Forelimb muscle (tissue), 1 donor: ENCODE measurements around the gene HOXB5. TPM values are rescaled to one million over a fixed set of nuclear protein-coding genes. Genes with fewer than 3 reads are reported as not detected.

Experiments used
- DNase-seq: peaks from one replicate; pipeline ENCODE4 v3.0.0-alpha.2; 2013; ENCODE audit warnings: low read depth
- polyA plus RNA-seq: library from polyadenylated mRNA; unstranded; fragments of 120-200 nt; gene quantifications from one replicate; pipeline ENCODE4 v1.2.1, GENCODE V29; 2013; ENCODE audit not compliant: insufficient read length

HOXB5 gene
- polyA plus RNA-seq, 1 donor: 0.81 TPM

DNA sequence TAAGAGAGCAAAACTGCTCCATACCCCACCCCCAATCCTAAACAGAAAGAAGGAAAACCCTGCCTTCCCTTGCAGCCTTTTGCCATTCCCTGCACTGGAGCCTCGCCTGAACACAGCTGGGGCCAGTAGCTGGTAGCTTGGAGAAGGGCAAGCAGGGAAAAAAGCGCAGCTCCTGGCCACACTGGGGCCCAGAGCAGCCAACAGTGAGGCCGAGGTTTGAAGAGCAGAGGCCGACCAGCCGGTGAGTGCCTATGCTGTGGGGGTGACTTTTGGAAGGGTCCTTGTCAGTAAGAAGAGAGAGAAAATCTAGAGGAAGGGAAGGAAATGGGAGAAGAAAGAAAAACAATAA, 35.8 kb upstream of the HOXB5 start:
- no peak for DNase-seq

- DNase-seq: no peak
Measured at GRCh38 chr17:48628649-48629410, 35.3 kb upstream of the HOXB5 start.

DNA sequence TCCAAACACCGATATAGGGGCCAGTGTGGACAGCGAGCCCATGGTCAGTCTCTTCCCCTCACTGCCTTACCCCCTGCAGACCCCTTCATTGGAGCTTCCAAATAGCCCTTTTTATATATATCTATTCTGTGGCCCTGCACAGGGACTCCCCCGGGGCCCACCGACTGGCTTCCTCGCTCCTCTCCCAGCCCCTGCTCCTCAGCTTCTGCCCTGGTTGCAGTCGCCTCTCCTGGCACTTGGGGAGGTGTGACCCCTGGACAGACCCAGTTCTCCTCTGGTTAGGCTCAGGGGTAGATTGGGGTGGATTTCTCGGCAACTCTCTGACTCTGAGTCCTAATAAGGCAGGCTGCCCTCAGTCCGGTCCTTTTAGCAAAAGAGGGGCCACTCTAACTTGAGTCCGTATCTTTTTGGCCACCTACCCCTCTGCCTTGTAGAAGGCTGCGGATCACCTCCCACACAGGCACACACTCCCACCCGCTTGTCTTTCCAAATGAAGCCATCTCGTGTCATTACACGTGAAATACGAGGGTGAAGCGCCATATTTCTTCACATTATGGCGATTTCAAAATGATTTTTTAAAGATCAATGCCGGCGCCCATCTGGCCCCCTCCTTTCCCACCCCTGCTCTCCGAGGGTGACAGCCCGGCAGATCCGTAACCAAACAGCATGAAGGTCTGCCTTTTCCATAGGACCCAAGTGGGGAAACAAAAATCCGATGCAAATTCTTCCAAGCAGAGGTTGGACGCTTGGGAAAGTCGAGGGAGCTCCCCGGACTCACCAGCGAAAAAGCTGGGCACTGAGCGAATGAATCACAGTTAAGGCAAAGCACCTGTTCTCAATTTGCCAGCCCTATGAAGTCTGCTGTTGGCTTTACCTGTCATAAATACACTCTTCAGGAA, 34.3 kb upstream of the HOXB5 start:
- DNase-seq: no peak

- DNase-seq: no peak
Measured at GRCh38 chr17:48627118-48627597, 33.6 kb upstream of the HOXB5 start.

- no peak for DNase-seq
Measured at GRCh38 chr17:48626245-48627117, 32.9 kb upstream of the HOXB5 start, which contains the start of gene HOXB9. Gene HOXB9 (minus strand): TSS chr17:48626358. CDS start chr17:48626269, 89 bp downstream.

DNA sequence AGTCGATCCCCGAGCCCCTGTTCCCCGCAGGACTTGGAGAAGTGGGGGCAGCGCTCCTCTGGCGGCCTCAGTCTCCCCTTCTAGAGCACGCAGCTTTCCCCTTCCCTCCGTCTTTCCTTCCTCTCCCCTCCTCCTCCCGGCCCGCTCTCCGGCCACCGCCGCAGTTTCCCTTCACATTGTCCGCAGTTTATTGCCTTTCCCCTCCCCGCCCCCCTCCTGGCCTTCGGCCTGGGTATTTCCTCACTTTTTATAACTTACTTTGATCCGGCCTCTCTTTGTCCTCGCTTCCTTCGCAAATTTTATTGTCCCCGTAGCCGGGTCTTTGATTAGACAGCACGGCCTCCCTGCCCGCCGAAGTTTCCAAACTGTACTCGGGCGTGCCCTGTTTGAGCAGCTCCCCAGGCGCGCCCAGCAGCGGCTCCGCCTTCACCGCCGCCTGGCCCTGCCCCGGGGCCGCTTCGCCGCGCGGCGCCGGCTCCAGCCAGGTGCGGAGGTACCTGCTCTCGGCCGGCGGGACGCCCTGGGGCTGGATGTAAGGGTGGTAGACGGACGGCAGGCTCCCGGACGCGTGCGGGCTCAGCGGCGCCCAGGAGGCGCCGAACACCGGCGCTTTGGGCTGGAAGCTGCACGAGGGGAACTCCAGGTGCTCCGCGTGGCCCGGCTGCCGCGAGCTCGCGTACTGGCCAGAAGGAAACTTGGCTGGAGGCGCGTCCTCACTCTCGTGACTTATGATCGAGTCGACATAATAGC, 32.1 kb upstream of the HOXB5 start:
- DNase-seq: no peak

DNA sequence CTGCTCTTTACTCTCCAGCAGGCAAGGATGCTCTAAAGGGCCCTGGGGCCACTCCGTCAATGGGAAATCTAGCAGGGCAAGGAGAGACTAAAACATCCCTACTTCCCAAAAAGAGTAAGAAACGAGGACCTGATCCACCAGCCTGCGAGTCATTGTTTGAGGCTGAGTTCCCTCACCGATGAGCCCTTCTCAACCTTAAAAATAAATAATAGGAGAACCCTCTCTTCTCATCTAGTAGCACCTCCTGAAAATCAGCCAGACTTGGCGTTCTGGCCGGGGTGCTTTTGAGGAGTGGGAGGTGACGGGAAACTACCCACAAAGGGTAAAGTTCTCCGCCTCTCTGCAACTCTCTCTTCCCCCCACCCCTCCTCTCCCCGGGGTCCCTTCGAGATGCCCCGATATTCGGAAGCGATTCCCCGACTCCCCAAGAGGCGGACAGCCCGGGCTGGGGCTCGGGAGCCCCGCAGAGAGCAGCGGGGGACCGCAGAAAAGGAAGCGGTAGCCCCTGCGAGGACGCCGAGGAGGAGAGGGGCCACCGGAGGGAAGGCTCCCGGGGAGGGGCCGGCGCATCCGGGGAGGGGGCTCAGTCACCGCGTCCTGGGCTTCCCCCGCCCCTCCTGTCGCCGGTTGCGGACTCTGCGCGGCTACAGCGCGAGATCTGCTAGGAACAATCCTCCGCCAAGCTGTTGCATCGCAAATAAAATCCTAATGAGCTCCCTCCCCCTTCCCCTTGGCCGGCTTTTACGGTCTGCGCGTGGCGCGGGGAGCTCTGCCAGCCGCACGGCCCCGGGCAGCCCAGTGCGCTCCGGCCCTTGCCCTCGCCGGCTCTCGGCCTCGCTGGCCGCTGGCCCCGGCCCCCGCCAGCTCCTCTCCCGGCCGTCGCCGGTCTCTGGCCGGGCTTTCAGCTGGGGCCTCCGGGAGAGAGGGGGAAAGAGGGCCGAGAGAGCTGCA, 31.2 kb upstream of the HOXB5 start:
- no peak for DNase-seq

- DNase-seq: no peak
Measured at GRCh38 chr17:48624118-48624517, 30.5 kb upstream of the HOXB5 start.

- no peak for DNase-seq
Measured at GRCh38 chr17:48623583-48623982, 30.0 kb upstream of the HOXB5 start.

GRCh38 chr17:48622857-48623256, 29.3 kb upstream of the HOXB5 start:
- no peak for DNase-seq

DNA sequence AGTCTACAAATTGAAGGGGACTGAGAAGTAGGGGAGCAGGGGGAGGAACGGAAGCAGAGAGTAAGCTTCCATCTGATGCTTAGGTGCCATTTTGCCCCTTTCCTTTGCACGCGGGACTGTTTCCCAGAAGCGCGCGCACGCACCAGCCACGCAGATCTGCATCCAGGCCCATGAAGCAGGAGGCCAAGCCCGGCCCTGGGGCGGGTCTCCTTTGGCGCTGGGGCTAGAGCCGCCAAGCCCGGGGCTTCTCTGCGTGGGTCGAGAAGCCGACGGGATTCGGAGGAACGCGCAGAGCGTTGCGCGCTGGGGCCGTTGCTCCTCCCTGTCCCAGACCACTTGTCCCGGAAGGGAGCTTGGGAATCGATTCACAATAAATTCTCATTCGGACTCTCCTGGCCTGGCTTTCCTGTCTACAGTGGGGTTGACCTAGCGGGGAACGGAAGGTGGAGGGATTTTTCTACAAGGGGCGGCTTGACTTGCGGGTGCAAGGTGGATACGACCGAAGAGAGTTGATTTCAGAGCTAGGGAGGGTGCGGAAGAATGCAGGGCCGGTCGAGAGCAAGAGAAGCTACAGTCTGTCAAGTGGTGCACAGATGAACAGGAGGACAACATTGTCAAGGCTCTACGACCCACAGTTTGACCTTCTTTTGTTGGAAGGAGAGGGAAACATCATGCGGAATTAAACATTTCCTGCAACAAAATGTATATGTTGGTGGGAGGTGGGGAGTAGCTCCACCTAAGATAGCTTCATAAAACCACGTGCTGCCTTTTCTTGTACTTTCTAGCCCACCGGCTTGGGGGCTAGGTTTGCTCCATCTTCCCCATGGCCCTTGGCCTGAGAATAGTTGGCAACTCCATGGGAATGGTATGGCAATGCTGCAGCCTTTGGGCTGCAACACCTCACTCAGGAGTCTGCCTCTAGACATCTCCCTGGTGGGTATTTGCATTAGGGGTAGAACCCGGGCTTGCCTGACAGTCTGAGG, 28.1 kb upstream of the HOXB5 start:
- DNase-seq: no peak

GRCh38 chr17:48620461-48621139, 27.0 kb upstream of the HOXB5 start:
- no peak for DNase-seq

DNA sequence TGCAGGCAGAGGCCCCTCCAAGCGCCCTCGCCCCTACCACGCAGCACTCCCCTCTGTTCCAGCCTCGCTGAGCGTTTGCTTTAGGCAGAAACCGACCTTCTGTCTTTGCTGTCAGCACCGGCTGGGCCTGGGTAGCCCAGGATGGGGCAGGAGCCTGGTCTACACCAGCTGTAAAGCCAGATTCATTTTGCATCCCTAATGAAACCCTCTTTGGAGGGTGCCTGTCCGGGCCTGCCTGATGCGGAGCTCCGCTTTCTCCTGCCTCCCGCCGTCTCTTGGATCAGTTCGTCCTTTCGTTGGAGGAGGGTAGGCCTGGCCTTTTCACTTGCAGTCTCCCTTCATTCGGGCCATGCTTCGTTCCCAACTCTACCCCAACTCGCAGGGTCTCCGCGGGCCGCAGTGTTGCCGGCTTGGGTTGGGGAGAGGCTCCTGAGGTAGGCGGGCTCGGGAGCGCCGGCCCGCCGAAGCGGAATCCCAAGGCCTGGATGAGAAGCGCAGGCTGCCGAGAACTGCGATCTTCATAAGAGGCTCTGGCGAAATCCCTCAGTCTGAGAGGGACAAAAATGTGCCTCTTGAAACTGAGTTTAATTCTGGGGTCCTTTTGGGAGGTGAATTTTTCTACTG, 26.4 kb upstream of the HOXB5 start:
- no peak for DNase-seq

- DNase-seq: peak; percentile 56
Measured at GRCh38 chr17:48618256-48618896, 24.8 kb upstream of the HOXB5 start.

- DNase-seq: no peak
Measured at GRCh38 chr17:48617471-48618255, 24.1 kb upstream of the HOXB5 start.
